Activated T-helper 1 cell treated with Interleukin-2 at 50 U/mL for 16 hours (primary cell): Measurements from ENCODE around the gene PLPPR2.
"Not testable (repeated sequence)": the region's sequence is repeated elsewhere in the genome, so short reads cannot be mapped to it uniquely, and the experiment has no call there.

Experiments
- DNase-seq: peaks from one replicate; pipeline ENCODE4 v3.0.0-alpha.2; 2020; ENCODE audit warnings: low read depth

The PLPPR2 gene

GRCh38 chr19:11355160-11356073 is at the start of gene PLPPR2:
TSS of gene PLPPR2 (plus strand) at chr19:11355432. CDS start at chr19:11357674, 2,242 bp downstream.
- peak; percentile 61 for DNase-seq

- DNase-seq = no peak
Measured at GRCh38 chr19:11306337-11306736, 48.9 kb upstream of the PLPPR2 start.

- not testable (repeated sequence) for DNase-seq
Measured at GRCh38 chr19:11320278-11320995, 34.8 kb upstream of the PLPPR2 start.

GRCh38 chr19:11321191-11322126 is 33.8 kb upstream of the PLPPR2 start:
- no peak for DNase-seq

- no peak for DNase-seq
Measured at GRCh38 chr19:11322269-11323024, 32.8 kb upstream of the PLPPR2 start.

GRCh38 chr19:11323601-11324078 is 31.6 kb upstream of the PLPPR2 start:
- DNase-seq = no peak

GRCh38 chr19:11324079-11324661 is 31.1 kb upstream of the PLPPR2 start:
- DNase-seq = no peak

GRCh38 chr19:11324748-11325389 is 30.4 kb upstream of the PLPPR2 start:
- DNase-seq = no peak

GRCh38 chr19:11325544-11325943 is 29.7 kb upstream of the PLPPR2 start:
- no peak for DNase-seq

- no peak for DNase-seq
Measured at GRCh38 chr19:11330127-11330526, 25.1 kb upstream of the PLPPR2 start.

GRCh38 chr19:11331502-11331901 is 23.7 kb upstream of the PLPPR2 start:
- DNase-seq = no peak

GRCh38 chr19:11332822-11333221 is 22.4 kb upstream of the PLPPR2 start:
- no peak for DNase-seq

- DNase-seq = not testable (repeated sequence)
Measured at GRCh38 chr19:11333838-11334237, 21.4 kb upstream of the PLPPR2 start.

- DNase-seq = no peak
Measured at GRCh38 chr19:11335449-11336146, 19.6 kb upstream of the PLPPR2 start.

GRCh38 chr19:11337080-11337479 is 18.2 kb upstream of the PLPPR2 start:
- DNase-seq = no peak

GRCh38 chr19:11338121-11338520 is 17.1 kb upstream of the PLPPR2 start:
- no peak for DNase-seq

GRCh38 chr19:11338569-11339253 is 16.5 kb upstream of the PLPPR2 start:
- no peak for DNase-seq

GRCh38 chr19:11339254-11340098 is 15.8 kb upstream of the PLPPR2 start, which contains the start of gene RAB3D:
TSS of gene RAB3D (minus strand) at chr19:11339657. CDS start at chr19:11337399, 2,258 bp downstream.
- DNase-seq = peak; percentile 63
